COR-L47 (cell line): ENCODE results near the gene PRLR.
"Not testable (repeated sequence)": the region's sequence is repeated elsewhere in the genome, so short reads cannot be mapped to it uniquely, and the experiment has no call there.

Experiments used
- DNase-seq: peaks from one replicate; lab custom pipeline; 2025; lab: John Stamatoyannopoulos, UW

The PRLR gene

DNA sequence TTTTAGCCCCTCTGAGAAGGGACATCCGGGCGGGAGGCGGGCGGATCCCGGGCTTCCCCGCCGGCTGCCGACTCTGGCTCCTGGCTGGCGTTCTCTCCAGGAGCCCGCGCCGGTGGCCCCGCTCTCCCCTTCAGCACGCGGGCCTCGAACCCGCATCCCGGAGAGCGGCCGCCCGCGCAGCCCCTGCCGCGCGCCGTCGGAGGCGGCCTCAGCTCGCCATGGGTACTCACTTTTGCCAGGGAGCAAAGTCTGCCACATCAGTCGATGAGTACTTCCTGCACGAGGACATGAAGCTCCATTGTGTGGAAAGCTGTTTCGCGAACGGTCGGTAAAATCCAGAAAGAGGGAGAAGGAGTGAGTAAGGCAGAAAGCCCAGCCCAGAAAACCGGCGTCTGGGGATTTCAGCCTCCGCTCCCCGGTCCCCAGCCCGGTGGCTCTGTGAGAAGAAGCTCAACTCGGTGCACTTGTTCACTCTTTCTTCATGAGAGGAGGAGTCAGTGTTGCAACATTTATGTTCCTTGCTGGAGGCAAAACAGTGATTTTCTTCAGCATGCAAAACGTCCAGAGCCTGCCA, at the start of gene PRLR:
PRLR (minus strand) TSS at position 450 of the 574 bp plus-strand sequence. CDS start 140,867 bp downstream, outside the sequence.
- no peak for DNase-seq

DNA sequence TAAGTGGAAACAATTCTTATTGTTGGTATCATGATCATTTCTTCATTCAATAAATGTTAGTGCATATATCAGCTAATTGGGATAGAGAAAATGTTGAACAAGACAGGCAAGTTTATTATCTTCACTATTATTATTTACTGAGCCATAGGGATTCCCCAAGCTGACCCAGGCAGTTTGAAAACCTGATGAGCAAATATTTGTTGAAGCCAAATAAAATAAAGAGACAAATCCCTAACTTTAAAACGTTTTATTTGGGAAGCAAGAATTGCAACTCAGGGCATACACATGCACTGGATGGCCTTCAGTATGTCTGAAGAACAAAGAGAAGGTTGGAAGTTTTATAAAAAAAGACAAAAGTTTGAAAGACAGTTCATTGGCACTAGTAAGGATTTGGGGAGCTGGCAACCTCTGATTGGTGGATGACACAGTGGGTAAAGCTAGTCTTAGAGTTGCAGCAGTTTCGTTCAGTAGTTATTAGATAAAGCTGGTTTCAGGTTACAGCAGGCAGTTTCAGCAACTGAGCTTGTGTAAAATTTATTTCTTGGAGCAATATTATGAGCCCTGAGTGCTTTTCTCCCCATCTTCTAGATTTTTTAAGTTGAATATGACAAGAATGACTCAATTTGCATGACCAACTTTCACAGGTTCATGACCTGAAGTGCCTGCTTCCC, 44.7 kb upstream of the PRLR start:
- DNase-seq: no peak

DNA sequence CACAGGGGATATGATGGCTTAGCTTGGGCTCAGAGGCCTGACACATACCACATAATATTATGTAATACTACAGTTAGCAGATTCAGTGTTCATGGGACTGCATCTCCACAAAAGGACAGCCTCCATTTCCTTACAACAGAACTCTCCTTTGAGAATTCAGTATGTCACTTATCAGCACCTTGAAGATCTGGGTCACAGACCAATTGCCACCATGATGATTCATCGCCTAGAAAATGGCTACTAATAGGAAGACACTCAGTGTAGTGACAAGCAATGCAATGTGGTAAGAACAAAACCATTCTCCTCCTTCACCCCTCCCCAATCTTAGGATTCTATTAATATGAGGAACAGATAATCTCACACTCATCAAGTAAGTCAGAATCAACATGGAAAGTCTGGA, 38.7 kb upstream of the PRLR start:
- no peak for DNase-seq

DNA sequence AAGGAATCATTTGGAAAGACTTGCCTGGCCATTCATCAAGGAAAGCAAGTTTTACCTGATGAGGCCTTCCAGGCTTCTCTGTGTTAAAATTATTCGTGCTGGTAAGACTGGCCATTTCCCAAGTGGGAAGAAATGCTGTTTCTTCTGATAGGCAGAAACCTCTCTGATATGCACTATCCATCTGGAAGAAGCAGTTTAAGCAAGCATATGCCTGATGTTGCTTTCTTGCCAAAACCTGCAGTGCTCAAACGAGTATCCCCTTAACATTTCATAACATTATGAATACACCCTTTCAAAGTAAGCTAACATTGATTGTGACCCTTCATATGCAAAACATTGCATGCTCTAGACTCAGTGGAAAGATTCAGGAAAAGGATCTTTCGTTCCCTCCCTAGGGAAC, 36.0 kb upstream of the PRLR start:
- no peak for DNase-seq

DNA sequence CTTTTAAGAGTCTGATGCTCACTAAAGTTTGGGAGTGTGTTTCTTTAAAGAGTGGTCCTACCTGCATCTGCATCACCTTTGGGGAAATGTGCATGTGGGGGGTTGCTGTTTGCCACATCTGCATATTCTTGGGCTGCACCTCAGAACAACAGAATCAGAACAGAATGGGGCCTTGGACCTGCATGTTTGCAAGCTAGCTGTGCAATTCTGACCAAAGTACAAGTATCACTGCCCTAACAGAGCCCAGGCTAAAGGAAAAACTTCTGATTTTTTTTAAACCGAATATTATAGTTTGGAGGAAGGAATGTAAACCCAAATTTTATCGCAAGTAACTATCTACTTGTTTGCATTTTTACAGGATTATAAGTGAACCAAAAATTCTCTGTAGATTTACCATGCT, 34.2 kb upstream of the PRLR start:
- no peak for DNase-seq

DNA sequence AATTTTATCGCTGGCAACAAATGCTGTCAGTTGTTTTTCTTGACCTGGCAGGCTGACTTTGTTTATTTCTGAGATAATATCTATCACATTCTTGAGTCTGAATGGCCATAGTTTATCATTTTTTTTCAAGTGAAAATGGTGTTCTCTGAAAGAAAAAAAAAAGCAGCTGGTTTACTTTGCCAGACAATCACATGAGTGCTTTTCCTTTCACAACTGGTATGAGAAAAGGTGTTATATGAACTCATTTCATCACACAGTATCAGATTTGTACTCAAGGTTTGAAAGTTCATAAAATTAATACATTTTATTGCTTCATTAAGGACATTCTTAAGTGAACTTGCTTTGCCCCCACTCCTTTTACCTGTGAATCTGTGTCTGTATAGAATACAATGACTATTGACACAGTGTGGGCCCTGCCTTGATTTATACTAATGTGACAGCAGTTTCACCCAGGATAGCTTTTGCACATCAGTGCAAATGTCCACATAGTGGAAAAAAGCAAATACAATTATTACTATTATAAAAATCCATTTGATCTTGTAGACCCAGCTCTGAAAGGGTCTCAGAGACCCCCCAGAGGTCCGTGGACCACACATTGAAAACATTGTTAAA, 33.1 kb upstream of the PRLR start:
- no peak for DNase-seq

DNA sequence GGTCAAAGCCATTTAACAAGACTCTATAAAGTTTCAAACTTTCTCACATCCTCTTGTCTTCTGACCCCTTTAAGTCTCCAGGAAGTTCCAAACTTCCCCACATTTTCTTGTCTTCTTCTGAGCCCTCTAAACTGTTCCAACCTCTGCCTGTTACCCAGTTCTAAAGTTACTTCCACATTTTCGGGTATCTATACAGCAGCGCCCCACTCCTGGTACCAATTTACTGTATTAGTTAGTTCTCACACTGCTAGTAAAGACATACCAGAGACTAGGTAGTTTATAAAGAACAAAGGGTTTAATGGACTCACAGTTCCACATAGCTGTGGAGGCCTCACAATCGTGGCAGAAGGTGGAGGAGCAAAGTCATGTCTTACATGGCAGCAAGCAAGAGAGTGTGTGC, 23.3 kb upstream of the PRLR start:
- DNase-seq: no peak

DNA sequence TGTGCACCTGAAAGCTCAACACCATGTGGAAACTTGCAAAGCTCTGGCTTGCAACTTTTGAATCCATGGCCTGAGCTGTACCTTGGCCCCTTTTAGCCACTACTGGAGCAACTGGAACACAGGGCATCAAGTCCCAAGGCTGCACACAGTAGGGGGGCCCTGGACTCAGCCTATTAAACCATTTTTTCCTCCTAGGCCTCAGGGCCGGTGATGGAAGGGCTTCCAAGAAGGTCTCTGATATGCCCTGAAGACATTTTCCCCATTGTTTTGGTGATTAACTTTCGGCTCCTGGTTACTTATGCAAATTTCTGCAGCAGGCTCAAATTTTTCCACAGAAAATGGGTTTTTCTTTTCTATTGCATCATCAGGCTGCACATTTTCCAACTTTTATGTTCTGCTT, 22.7 kb upstream of the PRLR start:
- no peak for DNase-seq

DNA sequence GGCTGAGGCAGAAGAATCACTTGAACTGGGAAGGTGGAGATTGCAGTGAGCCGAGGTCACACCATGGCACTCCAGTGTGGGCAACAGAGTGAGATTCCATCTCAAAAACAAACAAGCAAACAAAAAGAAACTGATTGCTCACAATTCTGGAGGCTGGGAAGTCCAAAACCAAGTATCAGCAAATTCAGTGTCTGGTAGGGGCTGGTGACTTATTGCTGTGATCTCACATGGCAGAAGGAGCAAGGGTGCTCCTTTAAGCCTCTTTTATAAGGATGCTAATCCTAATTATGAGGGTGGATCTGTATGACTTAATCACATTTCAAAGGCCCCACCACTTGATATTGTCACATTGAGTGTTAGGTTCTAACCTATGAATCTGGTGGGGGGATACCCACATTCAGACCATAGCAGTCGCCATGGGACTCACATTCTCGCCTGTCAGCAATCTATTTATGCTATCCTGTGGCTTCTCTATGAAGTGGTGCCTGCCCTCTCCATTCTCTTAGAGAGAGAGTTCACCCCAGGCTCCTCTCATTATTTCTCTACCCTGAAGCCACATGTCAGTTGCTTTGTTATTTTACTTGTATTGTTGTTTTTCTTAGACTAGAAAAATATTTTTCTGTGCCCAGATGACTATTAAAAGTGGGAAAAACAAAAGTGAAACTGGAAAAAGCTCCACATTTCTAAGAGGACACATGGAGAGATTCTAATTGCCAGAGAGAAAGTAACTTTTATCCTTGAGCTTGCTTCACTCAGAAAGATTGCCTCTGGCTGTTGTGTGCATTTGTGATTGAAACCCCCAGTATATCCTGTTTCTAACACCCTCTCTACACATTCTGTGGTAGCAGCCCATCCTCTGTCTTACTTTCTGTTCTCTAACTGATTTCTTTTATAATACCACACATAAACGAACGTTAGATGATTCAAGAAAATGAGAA, 18.8 kb upstream of the PRLR start:
- no peak for DNase-seq

DNA sequence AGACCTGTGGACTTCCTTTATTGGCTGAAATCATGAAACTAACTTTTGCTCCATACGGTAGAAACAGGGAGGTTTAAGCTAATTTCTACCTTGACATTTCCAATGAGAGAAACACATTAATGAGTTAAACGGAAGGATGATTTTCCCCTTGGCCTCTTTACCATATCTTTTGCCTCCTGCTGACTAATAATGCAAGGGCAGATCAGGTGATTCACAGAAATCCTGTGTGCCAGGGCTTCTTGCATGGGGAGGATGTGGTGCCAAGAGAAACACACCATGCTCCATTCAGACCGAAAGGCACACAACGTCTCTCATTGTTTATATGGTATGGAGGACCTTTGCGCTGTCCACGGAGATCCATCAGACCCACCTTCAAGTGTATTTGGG, 17.4 kb upstream of the PRLR start:
- no peak for DNase-seq

DNA sequence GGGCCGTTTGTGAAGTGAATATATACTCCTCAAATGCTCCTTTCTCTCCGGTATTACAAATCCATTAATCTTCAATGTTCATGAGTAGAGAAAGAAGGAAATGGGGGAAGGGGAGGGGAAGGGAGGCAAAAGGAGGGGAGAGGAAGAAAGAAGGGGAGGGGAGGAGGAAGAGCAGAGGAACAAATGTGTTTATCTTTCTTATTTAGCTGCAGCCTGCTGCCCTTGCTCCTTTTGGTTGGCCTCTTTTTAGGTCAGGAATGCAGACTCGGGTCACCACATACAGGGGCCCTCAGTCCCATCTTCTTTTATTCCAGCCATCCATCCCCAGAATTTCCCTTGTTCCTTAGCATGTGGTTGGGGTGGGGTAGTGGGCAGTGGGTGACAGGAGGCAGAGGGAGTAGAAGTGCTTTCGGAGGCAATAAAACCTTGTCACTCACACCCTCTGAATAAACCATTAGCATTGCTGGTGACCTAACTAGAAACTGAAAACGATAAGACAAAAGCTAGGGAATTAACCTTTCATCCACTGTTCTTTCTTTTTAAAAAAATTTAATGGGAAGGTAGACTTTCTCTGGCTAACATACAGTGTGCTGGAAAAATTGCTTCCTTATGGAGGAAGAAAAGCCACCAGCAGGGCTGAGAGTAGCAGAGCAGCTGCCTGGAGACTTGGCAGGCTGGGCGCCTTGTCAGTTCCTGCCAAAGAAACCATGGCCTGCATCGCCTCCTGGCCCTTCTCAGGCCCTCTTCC, 16.8 kb upstream of the PRLR start:
- DNase-seq: no peak

DNA sequence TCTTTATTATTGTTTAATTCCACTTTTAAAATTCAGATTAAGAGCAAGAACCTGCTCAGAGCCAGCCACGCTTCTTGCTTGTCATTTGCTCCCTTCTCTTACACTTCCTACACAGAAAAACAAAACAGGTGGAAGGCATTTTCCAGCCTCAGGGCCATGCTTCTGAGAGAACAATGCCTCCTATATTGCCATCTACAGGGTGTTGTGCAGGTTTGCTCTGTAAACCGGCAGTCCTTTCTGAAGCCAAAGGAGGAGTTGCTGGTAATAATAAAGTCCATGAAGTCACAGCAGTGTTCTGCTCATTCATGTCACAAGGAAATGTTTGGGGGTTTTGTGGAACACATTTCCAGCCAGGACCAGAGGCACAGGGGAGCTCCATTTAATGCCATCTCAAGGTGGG, 16.1 kb upstream of the PRLR start:
- DNase-seq: no peak

DNA sequence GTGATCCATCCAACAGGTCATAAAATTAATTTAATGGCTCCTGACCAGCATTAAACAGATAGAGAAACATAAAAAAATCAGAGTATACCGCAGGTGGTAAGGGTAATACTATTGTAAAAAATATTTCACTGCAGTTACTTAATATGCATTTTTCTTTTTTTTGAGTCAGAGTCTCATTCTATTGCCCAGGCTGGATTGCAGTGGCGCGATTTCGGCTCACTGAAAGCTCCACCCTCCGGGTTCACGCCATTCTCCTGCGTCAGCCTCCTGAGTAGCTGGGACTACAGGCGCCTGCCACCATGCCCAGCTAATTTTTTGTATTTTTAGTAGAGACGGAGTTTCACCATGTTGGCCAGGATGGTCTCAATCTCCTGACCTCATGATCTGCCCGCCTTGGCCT, 15.1 kb upstream of the PRLR start:
- DNase-seq: not testable (repeated sequence)

DNA sequence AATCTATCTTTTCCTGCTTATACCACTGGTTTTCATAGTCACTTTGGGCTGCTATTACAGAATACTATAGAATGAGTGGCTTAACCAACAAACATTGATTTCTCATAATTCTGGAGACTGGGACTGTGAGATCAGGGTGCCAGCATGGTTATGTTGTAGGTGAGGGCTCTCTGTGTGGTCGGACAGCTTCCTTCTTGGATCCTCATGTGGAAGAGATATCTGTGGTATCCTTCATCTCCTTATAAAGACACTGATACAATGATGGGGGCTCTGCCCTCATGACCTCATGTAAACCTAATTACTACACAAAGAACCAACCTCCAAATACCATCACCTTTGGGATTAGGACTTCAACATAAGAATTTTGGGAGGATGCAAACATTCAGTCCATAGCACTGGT, 13.9 kb upstream of the PRLR start:
- no peak for DNase-seq

DNA sequence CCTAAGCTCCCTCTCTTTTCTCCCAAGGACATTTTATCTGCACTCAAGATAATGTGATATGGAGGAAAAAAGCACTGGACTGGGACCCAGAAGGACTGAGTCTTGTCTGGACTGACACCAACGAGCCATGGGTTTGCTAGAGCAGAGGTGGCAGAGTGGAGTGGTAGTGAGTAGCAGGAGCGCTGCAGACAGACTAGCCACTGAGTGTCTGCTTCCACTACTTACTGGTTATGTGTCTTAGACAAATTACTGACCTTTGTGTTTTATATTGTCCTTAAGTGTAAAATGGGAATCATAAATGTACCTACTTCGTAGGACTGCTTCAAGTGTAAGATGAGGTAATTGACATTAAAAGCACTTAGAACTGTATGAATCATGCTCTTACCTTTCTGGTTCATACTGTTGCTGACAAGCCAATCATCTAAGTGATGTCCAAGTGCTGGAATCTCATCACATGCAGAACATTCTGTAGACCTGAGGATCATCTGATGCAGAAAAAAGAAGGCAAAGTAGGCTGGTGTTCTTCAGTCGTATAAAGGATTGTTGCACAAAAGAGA, 12.5 kb upstream of the PRLR start:
- no peak for DNase-seq

DNA sequence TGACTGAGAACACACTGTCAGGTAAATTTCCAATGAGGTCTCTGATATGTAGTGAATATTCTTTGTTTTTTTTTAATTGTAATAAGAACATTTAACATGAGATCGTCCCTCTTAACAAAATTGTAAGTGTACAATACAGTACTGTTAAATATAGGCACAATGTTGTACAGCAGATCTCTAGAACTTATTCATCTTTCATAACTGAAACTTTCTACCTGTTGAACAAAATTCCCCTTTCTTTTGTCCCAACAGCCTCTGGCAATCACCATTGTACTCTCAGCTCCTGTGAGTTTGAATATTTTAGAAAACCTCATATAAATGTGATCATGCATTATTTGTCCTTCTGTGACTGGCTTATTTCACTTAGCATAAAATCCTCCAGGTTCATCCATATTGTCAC, 10.6 kb upstream of the PRLR start:
- DNase-seq: no peak

DNA sequence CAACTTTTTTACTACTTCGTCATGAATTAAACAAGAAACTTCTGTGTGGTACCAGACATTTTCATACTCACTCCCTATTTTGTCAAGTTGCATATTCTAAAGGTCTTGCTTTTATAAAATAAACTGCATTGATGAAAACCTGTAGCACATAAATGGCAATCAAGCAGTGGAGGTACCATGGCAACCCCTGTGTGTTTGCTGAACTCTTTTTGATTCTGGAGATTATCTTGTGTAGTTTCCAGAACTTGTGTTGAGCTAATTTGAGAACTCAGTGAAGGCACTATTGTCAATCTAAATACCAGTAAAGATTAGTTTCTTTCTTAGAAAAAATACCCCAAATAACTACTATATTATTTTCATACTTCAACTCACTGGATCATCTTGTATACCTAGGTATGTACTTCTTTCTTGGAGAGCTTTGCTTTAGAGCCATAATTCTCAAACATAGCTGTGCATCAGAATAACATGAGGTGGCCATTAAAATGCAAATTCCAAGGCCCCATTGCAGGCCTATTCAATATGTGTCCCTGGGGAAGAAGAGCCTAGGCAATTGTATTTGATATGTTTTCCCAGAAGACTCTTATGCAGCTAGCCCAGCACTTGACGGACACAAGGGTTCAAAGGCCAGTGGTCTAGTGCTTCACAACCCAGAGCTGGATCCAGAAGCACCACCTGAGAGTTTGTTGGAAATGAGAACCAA, 9.8 kb upstream of the PRLR start:
- DNase-seq: no peak

DNA sequence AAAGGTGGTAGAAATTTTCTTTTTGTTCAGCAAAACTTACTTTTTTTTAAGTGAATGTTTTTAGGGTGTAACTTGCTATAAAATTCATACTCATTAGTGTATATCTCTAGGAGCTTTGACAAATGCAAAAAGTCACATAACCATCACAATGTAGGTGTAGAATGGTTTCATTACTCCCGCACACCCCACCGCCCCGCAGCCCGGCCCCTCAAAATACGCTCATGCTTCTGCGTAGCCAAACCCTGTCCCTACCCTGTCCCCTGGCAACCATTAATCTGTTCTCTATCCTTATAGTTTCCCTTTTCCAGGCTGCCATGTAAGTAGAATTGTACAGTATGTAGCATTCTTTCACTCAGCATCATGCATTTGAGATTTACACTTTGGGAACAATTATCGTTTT, 9.2 kb upstream of the PRLR start:
- no peak for DNase-seq

DNA sequence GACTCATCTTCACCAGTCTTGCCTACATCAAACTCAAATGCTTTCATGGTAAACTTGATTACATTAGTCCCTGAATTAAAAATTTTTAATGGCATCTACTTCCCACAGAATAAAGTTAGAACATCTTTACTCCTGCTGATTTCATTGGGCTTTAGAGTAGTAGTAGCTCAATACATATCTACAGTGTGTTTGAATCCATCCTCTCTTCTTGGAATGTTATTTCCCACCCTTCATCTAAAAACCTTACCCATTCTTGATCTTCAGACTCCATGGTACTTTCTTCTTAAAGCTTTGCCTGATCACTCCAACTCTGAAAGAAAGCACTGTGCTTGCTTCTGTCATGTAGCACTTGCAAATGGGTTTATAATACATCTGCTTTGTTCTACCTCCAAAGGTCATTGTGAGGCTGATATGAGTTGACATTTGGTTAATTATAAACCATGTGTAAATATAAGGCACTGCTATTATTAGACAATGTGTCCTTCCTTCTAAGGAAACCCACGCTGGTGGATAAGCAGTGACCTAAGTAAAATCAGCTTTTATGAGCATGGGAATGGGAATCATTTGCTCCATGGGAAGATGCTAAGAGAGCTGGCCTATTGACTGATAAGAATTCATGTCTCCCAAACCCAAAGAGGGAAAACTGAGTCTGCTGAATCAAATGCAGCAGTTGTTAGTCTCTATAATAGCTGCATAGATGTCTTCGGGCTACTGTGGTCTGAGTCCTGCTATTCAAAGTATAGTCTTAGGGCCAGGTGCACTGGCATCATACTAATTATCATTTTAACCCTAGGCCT, 7.5 kb upstream of the PRLR start:
- no peak for DNase-seq

DNA sequence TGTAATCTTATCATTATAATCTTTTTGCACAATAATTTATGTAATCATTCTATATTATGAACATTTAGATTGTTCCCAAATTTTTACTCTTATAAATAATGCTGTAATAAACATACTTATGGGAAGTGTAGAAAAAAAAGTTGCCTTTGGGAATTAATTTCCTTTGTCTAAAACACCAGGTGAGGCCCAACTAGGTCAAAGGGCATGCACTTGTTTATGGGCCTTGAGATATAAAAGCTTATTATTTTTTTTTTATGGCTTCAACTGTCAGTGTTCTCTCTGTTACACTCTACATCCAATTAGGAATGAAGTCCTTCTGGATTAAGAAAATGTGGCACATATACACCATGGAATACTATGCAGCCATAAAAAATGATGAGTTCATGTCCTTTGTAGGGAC, 6.5 kb upstream of the PRLR start:
- no peak for DNase-seq
